IPS-NIHi7 (cell line): ENCODE data around the gene ASPRV1.
A peak's percentile ranks its signal among the peaks of the same experiment; 100 is the strongest.

Source experiments
- DNase-seq: peaks from one replicate; pipeline ENCODE4 v3.0.0; 2012; ENCODE audit warnings: mixed read lengths; ENCODE audit errors: extremely low spot score

The ASPRV1 gene

GRCh38 chr2:69989009-69989408, 27.6 kb upstream of the ASPRV1 start:
- no peak for DNase-seq

GRCh38 chr2:69988086-69988635, 26.7 kb upstream of the ASPRV1 start:
- DNase-seq: no peak

- no peak for DNase-seq
These were observed 25.3 kb upstream of the ASPRV1 start for GRCh38 chr2:69986691-69987090.

- no peak for DNase-seq
These were observed 24.3 kb upstream of the ASPRV1 start for GRCh38 chr2:69985688-69986087.

- DNase-seq: no peak
These were observed 23.8 kb upstream of the ASPRV1 start for GRCh38 chr2:69985216-69985615.

- no peak for DNase-seq
These were observed 22.0 kb upstream of the ASPRV1 start for GRCh38 chr2:69983392-69983966.

- no peak for DNase-seq
These were observed 18.7 kb upstream of the ASPRV1 start for GRCh38 chr2:69979902-69980807.

- DNase-seq: no peak
These were observed 16.6 kb upstream of the ASPRV1 start for GRCh38 chr2:69977906-69978482.

GRCh38 chr2:69977186-69977585, 15.8 kb upstream of the ASPRV1 start:
- no peak for DNase-seq

GRCh38 chr2:69975853-69976462, 14.5 kb upstream of the ASPRV1 start:
- DNase-seq: no peak

GRCh38 chr2:69975136-69975852, 13.9 kb upstream of the ASPRV1 start:
- DNase-seq: peak; percentile 46

GRCh38 chr2:69973335-69973735, 11.9 kb upstream of the ASPRV1 start:
- DNase-seq: no peak

GRCh38 chr2:69972822-69973221, 11.4 kb upstream of the ASPRV1 start:
- DNase-seq: no peak

- DNase-seq: no peak
These were observed 8.6 kb upstream of the ASPRV1 start for GRCh38 chr2:69969991-69970390.

- no peak for DNase-seq
These were observed 7.9 kb upstream of the ASPRV1 start for GRCh38 chr2:69969126-69969983.

- DNase-seq: no peak
These were observed 7.2 kb upstream of the ASPRV1 start for GRCh38 chr2:69968609-69969008.

- no peak for DNase-seq
These were observed 5.1 kb upstream of the ASPRV1 start for GRCh38 chr2:69966496-69966895.

- DNase-seq: no peak
These were observed 4.5 kb upstream of the ASPRV1 start for GRCh38 chr2:69965756-69966445.

GRCh38 chr2:69964353-69964841, 3.0 kb upstream of the ASPRV1 start:
- no peak for DNase-seq
